ENCODE results near the gene OLFM2.
"Not testable (repeated sequence)": the region's sequence is repeated elsewhere in the genome, so short reads cannot be mapped to it uniquely, and the experiment has no call there.

The OLFM2 gene

DNA sequence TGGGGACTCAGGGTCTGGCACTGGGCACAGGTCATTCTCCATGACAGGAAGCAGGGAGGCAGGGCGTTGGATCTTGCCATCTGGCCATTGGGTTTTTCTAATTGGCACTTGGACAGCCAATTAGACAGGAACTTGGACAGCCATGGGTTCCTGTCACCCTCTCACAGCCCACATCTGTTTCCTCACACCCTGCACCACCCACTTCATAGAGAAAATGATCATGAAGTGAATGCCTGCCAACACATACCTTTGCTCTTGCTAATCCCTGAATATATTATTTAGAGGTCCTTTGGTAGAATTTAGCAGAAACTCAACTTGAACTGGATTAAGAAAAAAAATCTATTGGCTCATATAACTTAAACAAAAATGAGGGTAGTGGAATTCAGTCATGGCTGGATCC, 4.9 kb upstream of the OLFM2 start:
- DNase-seq, result no peak

DNA sequence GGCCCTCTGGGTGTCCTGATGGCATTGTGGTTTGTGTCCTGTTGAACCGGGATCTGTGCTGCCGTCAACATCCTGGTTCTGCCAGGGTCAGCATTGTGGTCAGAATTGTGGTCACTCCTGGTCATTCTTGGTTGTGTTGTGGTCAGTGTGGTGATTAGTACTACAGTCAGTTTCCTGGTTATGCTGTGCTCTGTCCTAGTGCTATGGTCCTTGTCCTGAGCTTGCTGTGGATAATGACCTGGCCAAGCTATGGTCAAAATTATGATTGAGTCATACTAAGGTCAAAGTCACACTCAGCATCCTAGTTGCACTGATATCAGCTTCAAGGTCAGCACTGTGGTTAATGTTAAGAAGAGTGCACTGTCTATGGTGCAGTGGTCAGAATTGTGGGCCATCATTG, 4.5 kb upstream of the OLFM2 start:
- no peak for DNase-seq

DNA sequence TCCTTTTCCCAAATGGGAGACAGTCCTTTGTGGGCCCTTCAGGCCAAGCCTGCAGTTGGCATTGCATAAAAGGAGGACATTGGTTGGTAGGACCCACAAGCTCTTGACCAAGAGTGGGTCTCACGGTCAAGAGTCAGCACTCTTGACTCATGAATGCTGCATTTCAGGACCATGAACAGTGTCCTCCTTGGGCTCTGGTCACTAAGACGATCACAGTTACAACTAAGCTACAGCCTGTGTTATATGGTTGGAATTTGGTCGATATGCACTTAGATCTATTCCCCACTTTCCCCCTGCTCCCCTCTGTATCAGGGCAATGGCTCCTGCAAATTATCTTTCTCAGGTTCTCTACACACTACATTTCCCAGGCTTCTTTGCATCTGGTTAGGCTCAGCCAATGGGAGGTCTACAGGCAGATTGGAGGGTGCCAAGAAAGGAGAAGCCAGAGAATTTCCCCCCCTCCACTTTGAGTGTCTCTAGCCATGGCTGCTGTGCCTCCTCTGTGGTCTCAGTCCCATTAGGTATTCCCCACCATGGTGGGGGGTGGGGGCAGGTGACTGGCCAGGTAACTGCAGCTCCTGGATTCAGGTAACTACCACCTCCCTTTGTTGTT, 3.1 kb upstream of the OLFM2 start:
- DNase-seq, result no peak

DNA sequence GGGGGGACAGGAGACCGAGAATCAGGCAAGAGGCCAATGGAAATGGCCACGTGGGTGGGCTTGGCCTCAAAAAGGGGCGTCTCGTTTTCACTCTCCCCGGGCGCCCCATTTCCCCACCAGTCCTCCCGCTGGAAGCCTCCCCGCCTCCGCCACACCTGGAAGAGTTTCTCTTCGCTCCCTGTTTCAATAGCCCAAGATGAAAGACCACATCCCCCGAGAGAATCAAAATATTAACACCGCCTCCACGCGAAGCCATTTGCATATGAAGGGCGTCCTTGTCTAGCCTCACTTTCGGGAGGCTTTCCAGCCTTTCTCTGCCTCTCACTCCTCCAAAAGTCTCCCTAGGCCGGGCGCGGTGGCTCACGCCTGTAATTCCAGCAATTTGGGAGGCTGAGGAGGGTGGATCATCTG, 691 bp upstream of the OLFM2 start:
- DNase-seq, result no peak

DNA sequence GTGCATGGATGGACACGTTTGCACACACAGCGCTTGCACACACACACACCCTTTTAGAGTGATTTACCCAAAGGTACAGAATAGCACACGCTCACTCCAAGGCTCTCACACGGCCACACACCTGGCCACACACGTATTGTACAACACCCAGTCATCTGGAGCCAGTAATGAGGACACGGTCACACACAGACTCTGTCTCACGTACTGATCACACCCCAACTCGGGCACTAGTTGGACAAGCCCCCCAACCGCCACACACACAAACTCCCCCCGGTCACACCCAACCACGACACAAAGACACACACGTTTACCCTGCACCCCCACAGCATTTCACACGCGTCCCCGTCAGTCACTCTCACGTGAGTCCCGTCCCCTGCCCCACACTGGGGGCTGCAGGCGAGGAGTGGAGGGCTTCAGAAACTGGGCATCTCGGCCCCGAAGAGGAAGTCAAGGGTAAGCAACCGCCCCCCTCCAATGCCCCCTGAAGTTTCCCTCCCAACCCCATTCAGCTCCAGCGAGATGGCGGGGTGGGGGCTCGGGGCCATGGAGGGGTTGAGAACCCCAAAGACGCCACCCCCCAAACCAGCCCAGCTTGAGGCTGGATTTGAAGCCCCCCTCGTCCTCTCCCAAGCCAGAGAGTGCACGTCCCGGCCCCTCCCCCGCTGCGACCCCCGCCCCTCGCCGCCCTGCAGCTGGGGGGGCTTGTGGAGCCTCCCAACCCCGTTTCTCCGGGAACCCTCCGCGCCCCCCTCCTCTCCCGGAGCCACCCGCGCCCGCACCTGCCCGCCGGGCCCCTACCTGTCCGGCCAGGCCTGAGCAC, 599 bp downstream of the OLFM2 start:
- DNase-seq, result no peak

DNA sequence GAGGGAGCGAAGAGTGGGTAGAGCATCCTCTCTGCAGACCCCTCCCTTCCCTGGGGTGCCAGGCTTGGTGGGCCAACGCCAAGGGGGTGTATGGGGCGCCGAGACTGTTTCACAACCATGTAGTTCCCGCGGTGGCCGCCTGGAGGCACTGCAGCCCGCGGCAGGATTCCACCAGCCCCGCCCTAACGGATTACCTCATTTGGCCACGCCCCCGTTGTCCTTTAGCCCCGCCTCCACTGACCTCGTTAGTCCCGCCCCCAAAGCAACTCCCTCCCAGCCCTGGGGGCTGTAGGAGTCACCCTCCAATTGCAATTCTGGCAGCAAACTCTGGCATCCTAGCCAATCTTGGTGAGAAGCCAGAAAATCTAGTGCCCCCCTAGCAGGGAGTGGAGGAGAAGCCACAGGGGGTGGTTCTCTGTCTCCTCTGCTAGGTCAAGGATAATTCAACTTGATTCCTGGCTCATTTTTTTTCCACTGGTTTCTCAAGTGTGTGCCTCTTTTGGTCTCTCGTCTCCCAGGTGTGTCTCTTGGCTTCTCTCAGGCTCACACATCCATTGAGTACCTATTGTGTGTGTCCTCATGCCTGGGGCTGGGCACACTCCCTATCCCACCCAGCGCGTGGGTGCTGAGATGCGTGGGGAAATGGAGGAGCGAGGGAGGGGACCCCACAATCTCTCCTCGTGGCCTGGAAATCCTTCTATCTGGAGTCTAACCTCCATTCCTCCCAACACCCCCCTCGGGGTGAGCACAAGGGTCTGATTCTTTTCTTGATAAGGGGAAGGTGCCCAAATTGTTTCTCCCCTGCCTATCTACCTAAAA, 2.0 kb downstream of the OLFM2 start:
- DNase-seq, result peak; percentile 11 to 46

DNA sequence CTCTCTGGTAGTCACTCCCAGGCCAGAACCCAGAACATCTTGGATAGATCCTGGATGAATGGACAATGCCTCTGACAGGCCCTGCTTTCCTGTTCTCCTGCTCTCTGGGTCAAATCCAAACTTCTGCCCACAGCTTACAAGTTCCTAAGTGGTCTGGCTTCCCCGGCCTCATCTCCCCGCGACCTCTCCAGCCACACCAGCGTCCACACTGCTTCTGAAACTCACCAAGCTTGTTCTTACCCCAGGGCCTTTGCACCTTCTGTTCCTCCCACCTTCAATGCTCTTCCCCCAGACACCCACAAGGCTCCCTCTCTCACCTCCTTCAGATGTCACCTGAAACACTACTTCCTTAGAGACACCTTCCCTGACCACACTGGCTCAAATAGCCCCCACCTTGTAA, 3.5 kb downstream of the OLFM2 start:
- DNase-seq, result no peak

DNA sequence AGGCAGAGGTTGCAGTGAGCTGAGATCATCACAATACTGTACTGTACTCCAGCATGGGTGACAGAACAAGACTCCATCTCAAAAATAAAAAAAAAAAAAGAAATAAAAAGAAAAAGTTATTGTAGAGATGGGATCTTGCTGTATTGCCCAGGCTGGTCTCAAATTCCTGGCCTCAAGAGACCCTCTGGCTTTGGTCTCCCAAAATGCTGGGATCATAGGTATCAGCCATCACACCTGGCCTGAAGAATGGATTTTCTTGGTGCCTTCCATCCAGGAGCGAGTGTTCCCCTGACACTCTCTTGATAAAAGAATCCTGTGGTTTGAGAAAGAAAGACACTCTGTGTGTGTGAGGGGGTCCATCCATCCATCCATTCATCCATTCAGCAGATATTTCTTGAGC, 4.7 kb downstream of the OLFM2 start:
- DNase-seq, result no peak

DNA sequence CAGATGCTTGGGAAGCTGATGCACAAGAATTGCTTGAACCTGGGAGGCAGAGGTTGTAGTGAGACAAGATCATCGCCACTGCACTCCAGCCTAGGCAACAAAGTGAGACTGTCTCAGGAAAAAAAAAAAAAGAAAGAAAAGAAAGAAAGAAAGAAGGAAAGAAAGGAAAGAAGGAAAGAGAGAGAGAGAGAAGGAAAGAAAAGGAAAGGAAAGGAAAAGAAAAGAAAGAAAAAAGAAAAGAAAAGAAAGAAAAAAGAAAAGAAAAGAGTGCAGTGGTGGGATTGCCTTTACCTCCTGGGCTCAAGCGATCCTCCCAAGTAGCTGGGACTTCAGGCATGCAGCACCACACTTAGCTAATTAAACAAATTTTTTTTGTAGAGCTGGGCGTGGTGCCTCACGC, 12.9 kb downstream of the OLFM2 start:
- DNase-seq, result no peak

DNA sequence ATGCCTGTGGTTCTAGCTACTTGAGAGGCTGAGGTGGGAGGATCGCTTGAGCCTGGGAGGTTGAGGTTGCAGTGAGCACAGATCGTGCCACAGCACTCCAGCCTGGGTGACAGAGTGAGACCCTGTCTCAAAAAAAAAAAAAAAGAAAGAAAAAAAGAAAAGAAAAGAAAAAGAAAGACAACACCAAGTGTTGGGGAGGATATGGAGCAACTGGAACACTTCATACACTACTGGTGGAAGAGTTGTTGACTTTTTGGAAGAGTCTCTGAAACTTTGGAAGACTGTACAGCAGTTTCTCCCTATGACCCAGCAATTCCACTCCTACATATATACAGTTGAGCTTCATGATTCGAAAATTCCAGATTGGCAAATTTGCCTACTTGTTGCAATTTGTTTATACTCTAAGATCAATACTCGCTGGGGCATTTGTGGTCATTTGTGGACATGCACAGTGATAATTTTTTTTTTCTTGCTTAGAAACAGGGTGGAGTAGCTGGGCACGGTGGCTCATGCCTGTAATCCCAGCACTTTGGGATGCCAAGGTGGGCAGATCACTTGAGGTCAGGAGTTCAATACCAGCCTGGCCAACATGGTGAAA, 13.4 kb downstream of the OLFM2 start:
- not testable (repeated sequence) for DNase-seq

DNA sequence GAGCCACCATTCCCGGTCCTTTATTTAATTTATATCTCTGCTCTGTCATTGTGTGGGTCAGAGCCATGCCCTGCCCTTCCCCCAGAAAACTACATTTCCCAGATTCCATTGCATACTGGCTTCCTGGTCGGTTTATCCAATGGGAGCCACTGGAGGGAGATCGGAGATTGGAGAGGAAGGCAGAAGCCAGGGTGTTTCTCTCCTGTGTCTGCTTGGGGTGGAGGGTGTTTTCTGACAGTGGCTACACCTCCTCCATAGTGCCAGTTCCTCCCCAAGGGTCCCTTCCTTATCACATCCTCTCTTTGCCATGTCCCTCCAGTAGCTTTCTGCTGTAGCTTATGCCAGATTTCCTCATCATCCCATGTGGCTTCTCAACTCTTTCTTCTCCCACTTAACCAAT, 19.0 kb downstream of the OLFM2 start:
- DNase-seq, result peak in 1 of 2 experiments; percentile 33

DNA sequence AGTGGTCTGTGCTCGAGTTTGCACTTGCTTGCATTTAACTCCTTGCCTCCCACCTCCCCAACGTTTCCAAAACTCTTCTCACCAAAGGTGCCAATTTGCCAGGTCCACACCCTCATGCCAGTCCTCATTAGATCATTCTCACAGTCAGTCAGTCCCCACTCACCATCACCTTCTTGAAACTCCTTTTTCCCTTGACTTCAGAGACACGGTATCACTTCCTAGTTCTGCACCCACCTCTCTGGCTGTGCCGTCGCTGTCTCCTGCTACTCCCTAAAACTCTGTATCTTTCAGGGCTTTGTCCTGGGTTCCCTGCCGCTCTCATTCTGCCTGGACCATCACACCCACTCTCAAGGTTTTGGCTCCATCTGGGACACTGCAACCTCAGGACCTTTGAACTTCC, 19.6 kb downstream of the OLFM2 start:
- DNase-seq, result no peak

DNA sequence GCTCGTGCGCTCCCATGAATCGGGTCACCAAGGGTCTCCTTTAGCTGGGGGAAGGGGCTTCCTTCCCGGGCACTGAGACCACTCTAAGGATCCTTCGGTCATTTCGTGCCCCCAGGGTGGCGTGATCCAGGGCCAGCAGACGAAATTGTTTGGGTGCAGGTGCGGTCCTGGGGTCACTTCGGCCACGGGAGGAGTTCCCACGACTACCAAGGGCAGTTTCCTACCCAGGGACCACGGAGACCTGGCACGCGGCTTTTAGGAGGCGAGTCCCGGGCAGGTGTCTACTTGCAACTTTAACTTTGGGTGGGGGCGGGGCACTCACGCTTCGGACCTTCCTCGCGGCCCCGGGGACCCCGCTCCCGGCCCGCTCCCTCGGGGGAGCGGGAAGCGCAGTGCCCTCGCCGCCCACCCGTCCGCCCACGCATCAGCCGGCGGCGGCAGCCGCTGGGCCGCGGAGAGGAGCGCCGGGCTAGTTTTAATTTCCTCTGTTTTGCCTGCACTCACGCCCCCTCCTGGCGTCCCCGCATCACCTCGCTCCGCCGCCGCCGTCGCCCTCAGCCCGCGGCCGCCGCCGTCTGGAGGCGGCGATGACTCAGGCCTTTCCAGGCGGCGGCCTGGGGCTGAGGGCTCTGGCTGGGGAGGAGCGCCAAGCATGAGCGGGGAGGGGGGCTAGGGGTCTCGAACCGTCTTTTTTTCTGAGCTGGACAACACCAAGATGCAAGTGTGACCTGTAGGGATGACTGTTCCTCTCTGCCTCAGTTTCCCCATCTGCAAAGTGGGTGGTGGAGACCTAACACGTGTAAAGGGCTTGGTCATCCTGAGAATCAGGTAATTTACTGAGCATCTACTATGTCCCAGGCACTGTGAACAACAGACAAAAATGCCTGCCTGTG, 21.8 kb downstream of the OLFM2 start:
- peak; percentile 43 to 63 for DNase-seq

DNA sequence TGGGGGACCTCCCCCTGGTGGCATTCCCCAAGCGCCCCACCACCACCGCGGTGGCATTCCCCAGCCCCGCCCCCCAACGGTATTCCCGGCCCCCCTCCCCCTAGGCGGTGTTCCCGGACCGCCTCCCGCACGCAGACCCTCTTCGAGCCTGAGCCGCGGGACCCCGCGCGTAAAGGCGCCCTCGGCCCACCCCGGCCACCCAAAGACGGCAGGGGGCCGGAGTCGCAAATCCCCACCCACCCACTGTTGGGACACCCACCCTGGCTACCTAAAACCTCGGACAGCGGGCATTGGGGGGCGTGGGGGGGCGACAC, 22.4 kb downstream of the OLFM2 start:
- DNase-seq, result no peak

DNA sequence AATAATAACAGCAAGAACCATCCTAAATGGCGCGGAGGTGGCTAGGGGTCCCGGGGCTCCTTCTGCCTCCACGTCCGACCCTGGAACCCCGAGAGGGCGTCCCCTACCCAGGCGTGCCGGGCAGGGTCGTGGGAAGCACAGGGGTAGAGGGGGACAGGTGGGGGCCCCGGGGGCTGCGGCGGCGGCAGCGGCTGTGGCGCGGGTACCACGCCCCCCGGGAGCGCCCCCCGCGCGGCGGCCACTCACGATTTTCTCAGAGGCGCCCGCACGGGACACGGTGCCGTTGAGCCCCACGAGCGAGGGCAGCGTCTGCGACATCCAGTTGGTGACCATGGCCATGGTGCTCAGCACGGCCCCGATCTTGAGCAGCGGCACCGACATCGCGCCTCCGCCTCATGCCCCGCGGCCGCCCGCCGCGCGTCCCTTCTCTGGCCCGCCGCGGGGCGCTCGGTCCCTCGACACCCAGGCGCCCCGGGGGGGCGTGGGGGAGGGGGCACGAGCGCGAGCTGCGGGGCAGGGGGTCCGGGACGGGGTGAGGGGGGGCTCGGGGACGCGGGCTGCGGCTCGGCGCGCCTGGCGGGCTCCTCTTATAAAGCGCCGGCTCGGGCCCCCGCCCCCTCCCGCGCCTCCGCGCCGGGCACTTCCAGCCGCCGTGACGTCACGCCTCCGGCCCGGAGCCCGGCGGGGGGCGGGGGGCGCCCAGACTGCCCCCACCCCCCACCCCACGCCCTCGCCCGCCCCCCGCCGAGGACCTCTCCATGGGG, 22.9 kb downstream of the OLFM2 start:
- DNase-seq, result peak in 1 of 2 experiments; percentile 33

DNA sequence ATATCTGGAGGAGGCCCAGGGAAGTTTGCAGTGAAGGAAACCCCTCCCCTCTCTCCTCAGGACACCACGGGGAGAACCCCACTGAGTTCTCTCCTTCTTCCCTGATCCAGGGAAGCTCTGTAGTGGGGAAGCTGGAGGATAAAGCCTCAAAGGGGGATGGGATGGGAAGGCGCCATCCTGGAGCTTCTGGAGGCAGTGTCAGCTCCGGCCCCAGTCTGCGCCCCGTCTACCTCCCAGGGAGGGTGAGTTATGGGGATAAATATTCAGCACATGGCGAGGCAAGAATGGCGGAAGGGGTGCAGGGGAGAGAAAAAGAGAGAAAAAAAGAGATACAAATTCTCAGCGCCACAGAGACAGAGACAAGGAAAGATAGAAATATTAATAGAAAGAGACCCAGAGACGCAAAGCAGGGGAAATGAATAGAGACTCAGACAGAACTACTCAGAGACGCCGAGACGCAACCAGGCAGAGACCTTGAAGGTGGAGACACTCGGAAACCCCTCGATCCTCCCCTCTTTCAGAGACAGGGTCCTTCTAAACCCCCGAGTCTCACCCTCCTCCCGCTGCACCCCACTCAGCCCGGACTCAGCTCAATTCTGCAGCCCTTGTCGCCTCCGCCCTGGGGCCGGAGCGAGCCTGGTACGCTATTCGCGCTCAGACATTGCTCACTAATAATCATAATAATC, 23.6 kb downstream of the OLFM2 start:
- DNase-seq, result no peak

DNA sequence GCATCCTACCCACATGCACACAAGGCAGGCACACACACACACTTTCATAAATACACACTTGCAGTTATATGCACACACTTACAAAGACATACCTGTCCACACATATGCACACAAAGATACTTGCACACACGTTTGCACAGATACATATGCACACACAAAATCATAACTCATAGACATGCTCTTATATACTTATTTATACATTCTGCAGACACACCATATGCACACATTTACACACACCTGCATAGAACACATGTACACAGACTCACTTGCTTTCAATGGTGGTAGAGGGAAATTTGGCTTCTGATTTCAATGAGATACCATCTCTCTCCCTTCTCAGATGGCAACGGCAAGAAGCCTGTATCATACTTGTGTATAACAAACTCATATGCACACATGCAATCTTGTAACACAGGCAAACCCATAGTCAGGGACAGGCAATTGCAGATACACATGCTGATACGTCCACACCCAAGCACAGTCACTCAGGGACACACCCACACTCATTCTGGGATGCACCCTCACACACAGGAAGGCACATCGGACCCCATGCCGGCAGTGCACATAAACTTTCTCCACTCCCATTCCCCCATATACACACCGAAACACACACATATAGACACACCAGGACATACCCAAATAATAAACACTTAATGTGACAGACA, 24.7 kb downstream of the OLFM2 start:
- DNase-seq, result no peak

DNA sequence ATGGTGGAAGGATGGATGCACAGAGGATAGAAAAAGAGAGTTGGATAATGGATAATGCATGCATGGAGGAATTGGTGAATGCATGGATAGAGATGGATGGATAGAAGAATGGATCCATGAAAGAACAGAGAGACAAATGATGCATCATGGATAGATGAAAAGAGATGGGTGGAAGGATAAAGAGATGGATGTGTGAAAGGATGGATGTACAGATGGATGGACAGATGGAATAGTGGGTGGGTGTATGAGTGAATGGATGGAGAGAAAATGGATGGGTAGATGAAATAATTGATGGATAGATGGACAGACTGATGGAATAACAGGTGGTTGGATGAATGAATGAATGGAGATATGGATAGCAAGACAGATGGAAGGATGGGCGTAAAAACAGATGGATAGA, 25.7 kb downstream of the OLFM2 start:
- no peak for DNase-seq

DNA sequence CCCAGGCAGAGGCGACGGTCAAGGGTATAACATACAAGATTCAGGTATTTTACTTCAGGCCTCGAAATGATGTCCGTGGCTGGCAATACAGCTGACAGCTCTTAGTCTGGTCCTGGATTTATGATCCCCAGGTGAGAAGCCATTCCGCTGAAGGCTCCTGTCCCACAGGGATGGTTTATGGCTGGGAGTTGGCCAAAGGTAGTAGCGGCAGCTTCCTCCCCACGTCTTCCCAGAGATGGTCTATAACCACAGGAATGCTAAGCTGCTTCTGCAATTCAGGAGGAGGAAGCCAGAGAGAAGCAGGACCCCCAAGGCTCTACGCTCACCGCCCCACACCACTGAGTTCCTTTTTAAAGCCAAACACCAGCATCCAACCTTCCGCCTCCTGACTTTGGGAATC, 27.1 kb downstream of the OLFM2 start:
- DNase-seq, result no peak

DNA sequence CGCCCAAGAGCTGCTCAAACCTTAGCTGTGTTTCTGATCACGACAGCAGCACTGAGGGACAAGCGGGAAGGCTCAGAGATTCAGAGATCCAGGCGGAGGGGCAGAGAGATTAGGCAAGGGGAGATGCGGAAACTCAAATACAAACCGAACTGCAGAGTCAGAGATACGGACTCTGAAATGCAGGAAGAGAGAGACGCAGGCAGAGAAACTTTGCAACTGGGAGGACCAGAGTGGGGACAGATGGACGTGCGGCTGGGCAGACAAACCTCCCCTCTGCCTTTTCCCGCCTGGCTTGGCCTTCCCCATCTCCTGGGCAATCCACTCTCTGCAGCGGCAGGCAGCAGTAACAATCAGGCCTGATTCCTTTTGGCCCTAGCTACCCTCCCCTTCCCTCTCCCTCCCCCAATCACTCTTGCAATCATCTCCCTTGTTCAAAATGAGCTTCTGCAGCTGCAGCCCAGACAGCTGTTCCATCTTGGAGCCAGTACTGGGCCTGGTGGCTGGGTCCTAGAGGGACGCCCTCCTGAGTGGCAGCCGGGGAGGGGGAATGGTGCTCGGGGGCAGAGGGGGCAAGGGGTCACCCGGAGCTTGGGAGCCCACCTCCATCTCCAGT, 29.7 kb downstream of the OLFM2 start:
- DNase-seq, result no peak

Measured in NCI-H1930 (cell line).